Measurements from ENCODE around the gene TMEM8B. TPM values are rescaled to one million over a fixed set of nuclear protein-coding genes. Genes with fewer than 3 reads are reported as not detected.

TMEM8B gene
- total and polyA plus RNA-seq, 2 of the 8 experiments (the other 6 are each of a cell fraction or from before 2014, with no cell fraction given): 7.5 to 10.4 TPM

DNA sequence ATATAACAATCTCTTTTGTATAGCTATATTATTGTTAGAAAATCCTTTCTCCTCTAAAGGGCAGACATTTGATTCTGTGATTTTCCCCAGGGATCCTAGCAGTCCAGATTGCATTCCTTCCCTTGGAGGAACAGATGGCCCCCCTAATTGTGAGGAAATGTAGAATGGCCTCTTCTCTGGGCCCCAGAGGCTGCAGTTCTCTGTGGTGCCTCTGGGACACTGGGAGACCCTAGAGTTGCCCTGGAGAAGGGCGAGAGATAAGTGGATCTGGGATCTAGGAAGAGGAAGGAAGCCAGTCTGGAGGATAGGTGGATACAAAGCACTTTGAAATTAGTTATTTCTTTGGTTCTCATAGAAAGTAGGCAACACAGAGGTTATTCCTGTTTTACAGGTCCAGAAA lies 12.3 kb upstream of the TMEM8B start (continued):
- TF ChIP-seq, protein P1, sequence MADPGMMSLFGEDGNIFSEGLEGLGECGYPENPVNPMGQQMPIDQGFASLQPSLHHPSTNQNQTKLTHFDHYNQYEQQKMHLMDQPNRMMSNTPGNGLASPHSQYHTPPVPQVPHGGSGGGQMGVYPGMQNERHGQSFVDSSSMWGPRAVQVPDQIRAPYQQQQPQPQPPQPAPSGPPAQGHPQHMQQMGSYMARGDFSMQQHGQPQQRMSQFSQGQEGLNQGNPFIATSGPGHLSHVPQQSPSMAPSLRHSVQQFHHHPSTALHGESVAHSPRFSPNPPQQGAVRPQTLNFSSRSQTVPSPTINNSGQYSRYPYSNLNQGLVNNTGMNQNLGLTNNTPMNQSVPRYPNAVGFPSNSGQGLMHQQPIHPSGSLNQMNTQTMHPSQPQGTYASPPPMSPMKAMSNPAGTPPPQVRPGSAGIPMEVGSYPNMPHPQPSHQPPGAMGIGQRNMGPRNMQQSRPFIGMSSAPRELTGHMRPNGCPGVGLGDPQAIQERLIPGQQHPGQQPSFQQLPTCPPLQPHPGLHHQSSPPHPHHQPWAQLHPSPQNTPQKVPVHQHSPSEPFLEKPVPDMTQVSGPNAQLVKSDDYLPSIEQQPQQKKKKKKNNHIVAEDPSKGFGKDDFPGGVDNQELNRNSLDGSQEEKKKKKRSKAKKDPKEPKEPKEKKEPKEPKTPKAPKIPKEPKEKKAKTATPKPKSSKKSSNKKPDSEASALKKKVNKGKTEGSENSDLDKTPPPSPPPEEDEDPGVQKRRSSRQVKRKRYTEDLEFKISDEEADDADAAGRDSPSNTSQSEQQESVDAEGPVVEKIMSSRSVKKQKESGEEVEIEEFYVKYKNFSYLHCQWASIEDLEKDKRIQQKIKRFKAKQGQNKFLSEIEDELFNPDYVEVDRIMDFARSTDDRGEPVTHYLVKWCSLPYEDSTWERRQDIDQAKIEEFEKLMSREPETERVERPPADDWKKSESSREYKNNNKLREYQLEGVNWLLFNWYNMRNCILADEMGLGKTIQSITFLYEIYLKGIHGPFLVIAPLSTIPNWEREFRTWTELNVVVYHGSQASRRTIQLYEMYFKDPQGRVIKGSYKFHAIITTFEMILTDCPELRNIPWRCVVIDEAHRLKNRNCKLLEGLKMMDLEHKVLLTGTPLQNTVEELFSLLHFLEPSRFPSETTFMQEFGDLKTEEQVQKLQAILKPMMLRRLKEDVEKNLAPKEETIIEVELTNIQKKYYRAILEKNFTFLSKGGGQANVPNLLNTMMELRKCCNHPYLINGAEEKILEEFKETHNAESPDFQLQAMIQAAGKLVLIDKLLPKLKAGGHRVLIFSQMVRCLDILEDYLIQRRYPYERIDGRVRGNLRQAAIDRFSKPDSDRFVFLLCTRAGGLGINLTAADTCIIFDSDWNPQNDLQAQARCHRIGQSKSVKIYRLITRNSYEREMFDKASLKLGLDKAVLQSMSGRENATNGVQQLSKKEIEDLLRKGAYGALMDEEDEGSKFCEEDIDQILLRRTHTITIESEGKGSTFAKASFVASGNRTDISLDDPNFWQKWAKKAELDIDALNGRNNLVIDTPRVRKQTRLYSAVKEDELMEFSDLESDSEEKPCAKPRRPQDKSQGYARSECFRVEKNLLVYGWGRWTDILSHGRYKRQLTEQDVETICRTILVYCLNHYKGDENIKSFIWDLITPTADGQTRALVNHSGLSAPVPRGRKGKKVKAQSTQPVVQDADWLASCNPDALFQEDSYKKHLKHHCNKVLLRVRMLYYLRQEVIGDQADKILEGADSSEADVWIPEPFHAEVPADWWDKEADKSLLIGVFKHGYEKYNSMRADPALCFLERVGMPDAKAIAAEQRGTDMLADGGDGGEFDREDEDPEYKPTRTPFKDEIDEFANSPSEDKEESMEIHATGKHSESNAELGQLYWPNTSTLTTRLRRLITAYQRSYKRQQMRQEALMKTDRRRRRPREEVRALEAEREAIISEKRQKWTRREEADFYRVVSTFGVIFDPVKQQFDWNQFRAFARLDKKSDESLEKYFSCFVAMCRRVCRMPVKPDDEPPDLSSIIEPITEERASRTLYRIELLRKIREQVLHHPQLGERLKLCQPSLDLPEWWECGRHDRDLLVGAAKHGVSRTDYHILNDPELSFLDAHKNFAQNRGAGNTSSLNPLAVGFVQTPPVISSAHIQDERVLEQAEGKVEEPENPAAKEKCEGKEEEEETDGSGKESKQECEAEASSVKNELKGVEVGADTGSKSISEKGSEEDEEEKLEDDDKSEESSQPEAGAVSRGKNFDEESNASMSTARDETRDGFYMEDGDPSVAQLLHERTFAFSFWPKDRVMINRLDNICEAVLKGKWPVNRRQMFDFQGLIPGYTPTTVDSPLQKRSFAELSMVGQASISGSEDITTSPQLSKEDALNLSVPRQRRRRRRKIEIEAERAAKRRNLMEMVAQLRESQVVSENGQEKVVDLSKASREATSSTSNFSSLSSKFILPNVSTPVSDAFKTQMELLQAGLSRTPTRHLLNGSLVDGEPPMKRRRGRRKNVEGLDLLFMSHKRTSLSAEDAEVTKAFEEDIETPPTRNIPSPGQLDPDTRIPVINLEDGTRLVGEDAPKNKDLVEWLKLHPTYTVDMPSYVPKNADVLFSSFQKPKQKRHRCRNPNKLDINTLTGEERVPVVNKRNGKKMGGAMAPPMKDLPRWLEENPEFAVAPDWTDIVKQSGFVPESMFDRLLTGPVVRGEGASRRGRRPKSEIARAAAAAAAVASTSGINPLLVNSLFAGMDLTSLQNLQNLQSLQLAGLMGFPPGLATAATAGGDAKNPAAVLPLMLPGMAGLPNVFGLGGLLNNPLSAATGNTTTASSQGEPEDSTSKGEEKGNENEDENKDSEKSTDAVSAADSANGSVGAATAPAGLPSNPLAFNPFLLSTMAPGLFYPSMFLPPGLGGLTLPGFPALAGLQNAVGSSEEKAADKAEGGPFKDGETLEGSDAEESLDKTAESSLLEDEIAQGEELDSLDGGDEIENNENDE (IDR thresholded peaks at IDR 0.05; ENCODE audit: insufficient replicate concordance, low read length): no peak
- TF ChIP-seq, protein P2, sequence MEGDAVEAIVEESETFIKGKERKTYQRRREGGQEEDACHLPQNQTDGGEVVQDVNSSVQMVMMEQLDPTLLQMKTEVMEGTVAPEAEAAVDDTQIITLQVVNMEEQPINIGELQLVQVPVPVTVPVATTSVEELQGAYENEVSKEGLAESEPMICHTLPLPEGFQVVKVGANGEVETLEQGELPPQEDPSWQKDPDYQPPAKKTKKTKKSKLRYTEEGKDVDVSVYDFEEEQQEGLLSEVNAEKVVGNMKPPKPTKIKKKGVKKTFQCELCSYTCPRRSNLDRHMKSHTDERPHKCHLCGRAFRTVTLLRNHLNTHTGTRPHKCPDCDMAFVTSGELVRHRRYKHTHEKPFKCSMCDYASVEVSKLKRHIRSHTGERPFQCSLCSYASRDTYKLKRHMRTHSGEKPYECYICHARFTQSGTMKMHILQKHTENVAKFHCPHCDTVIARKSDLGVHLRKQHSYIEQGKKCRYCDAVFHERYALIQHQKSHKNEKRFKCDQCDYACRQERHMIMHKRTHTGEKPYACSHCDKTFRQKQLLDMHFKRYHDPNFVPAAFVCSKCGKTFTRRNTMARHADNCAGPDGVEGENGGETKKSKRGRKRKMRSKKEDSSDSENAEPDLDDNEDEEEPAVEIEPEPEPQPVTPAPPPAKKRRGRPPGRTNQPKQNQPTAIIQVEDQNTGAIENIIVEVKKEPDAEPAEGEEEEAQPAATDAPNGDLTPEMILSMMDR (IDR thresholded peaks at IDR 0.05; ENCODE audit: control extremely low read depth in 1 of 3, insufficient read depth in 1 of 3, low read depth in 1 of 3, low read length in 3 of 3): peak; percentile 19 to 72 (median 44)
- TF ChIP-seq TAF1 (IDR thresholded peaks at IDR 0.05; ENCODE audit: low read depth, low read length): no peak
- TF ChIP-seq BRCA1 (IDR thresholded peaks at IDR 0.05; ENCODE audit: low read depth, low read length): no peak
- TF ChIP-seq TBP (IDR thresholded peaks at IDR 0.05; ENCODE audit: low read depth, low read length): no peak
- no peak for TF ChIP-seq RXRA (IDR thresholded peaks at IDR 0.05; ENCODE audit: insufficient read depth, low read depth, low read length)
- TF ChIP-seq SP2 (IDR thresholded peaks at IDR 0.05; ENCODE audit: low read length): no peak
- no peak for TF ChIP-seq EP300 (IDR thresholded peaks at IDR 0.05; ENCODE audit: borderline replicate concordance in 1 of 2, low read depth in 2 of 2, low read length in 2 of 2)
- TF ChIP-seq SIX5 (IDR thresholded peaks at IDR 0.05; ENCODE audit: low read depth, low read length): no peak
